ENCODE measurements around the gene POU6F1.

DNA sequence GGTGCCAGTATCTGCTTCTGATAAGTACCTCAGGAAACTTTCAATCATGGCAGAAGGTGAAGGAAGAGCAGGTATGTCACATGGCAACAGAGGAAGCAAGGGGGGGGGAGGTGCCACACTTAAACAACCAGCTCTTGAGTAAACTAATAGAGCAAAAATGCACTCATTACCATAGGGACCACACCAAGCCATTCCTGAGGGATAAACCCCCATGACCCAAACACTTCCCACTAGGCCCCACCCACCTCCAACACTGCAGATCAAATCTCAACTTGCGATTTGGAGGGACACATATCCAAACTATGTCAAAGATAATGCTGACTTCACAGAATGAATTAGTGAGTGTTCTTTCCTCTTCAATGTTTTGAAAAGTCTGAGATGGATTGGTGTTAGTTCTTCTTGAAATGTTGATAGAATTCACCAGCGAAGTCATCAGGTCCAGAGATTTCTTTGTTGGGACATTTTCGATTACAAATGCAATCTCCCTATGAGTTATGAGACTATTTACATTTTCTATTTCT is 61.6 kb downstream of the POU6F1 start:
- TF ChIP-seq POLR2A (IDR thresholded peaks at IDR 0.05; ENCODE audit: low read depth): no peak
- TF ChIP-seq, protein P1, sequence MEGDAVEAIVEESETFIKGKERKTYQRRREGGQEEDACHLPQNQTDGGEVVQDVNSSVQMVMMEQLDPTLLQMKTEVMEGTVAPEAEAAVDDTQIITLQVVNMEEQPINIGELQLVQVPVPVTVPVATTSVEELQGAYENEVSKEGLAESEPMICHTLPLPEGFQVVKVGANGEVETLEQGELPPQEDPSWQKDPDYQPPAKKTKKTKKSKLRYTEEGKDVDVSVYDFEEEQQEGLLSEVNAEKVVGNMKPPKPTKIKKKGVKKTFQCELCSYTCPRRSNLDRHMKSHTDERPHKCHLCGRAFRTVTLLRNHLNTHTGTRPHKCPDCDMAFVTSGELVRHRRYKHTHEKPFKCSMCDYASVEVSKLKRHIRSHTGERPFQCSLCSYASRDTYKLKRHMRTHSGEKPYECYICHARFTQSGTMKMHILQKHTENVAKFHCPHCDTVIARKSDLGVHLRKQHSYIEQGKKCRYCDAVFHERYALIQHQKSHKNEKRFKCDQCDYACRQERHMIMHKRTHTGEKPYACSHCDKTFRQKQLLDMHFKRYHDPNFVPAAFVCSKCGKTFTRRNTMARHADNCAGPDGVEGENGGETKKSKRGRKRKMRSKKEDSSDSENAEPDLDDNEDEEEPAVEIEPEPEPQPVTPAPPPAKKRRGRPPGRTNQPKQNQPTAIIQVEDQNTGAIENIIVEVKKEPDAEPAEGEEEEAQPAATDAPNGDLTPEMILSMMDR (IDR thresholded peaks at IDR 0.05): no peak
- no peak for TF ChIP-seq POLR2AphosphoS5 (IDR thresholded peaks at IDR 0.05)

Measured in esophagus muscularis mucosa (tissue), 3 donors.